Trophoblast cell (in vitro differentiated cells and primary cell): Measurements from ENCODE around the gene SPOP.

ENCODE experiments used
- DNase-seq, 2 donors: peaks; one replicate each; pipeline ENCODE4 v3.0.0-alpha.2; 2016
- H2AFZ ChIP-seq: 2 replicates; pipeline ENCODE4 v1.6.1; 2013; ENCODE audit warnings: low read length, moderate library complexity, mild to moderate bottlenecking; ENCODE audit not compliant: insufficient read depth, poor library complexity
- H2AK5ac ChIP-seq: 2 replicates; pipeline ENCODE4 v1.6.1; 2013; ENCODE audit warnings: mild to moderate bottlenecking, low read length
- H2BK120ac ChIP-seq: 2 replicates; pipeline ENCODE4 v1.6.1; 2013; ENCODE audit warnings: low read length, mild to moderate bottlenecking, moderate library complexity; ENCODE audit not compliant: insufficient read depth, poor library complexity
- H2BK12ac ChIP-seq: 2 replicates; pipeline ENCODE4 v1.6.1; 2013; ENCODE audit warnings: mild to moderate bottlenecking, low read length, moderate library complexity
- H2BK5ac ChIP-seq: 2 replicates; pipeline ENCODE4 v1.6.1; 2013; ENCODE audit warnings: low read length, low read depth, moderate library complexity, mild to moderate bottlenecking; ENCODE audit not compliant: poor library complexity
- H3K14ac ChIP-seq: 2 replicates; pipeline ENCODE4 v1.6.1; 2013; ENCODE audit warnings: mild to moderate bottlenecking, low read length
- H3K18ac ChIP-seq: 2 replicates; pipeline ENCODE4 v1.6.1; 2013; ENCODE audit warnings: mild to moderate bottlenecking, low read length
- H3K23ac ChIP-seq: 2 replicates; pipeline ENCODE4 v1.6.1; 2013; ENCODE audit warnings: low read length
- H3K27ac ChIP-seq: 2 replicates; pipeline ENCODE4 v1.5.1; 2013; ENCODE audit warnings: low read depth, mild to moderate bottlenecking, inconsistent platforms, low read length, moderate library complexity
- H3K27me3 ChIP-seq: 2 replicates; pipeline ENCODE4 v1.6.1; 2013; ENCODE audit warnings: inconsistent platforms, mild to moderate bottlenecking, low read length, moderate library complexity; ENCODE audit not compliant: insufficient read depth
- H3K36me3 ChIP-seq, 2 experiments: 1 replicate in 1 of 2; 2 replicates in 1 of 2; pipeline ENCODE4 v1.6.1; 2013; ENCODE audit warnings: low read length in 2 of 2, mild to moderate bottlenecking in 2 of 2, moderate library complexity in 1 of 2; ENCODE audit not compliant: insufficient read depth in 2 of 2, control insufficient read depth in 1 of 2
- H3K4ac ChIP-seq: 2 replicates; pipeline ENCODE4 v1.6.1; 2013; ENCODE audit warnings: low read depth, mild to moderate bottlenecking, low read length, moderate library complexity
- H3K4me1 ChIP-seq, 2 experiments: 1 replicate in 1 of 2; 2 replicates in 1 of 2; pipeline ENCODE4 v1.6.1; 2013; ENCODE audit warnings: low read length in 2 of 2, mild to moderate bottlenecking in 2 of 2, moderate library complexity in 1 of 2; ENCODE audit not compliant: insufficient read depth in 2 of 2, control insufficient read depth in 1 of 2
- H3K4me2 ChIP-seq: 2 replicates; pipeline ENCODE4 v1.6.1; 2013; ENCODE audit warnings: inconsistent platforms, mild to moderate bottlenecking, low read length, moderate library complexity
- H3K4me3 ChIP-seq: 2 replicates; pipeline ENCODE4 v1.5.1; 2013; ENCODE audit warnings: mild to moderate bottlenecking, low read depth, low read length, inconsistent platforms
- H3K79me1 ChIP-seq: one replicate; pipeline ENCODE4 v1.6.1; 2013; ENCODE audit warnings: low read length
- H3K79me2 ChIP-seq: 2 replicates; pipeline ENCODE4 v1.6.1; 2013; ENCODE audit warnings: low read length, mild to moderate bottlenecking; ENCODE audit not compliant: control insufficient read depth, insufficient read depth, poor library complexity
- H3K9ac ChIP-seq: 2 replicates; pipeline ENCODE4 v1.6.1; 2013; ENCODE audit warnings: mild to moderate bottlenecking, low read length
- H3K9me3 ChIP-seq: 2 replicates; pipeline ENCODE4 v1.6.1; 2013; ENCODE audit warnings: low read depth, mild to moderate bottlenecking, control low read depth, inconsistent platforms, low read length; ENCODE audit not compliant: insufficient read depth
- H4K12ac ChIP-seq: 2 replicates; pipeline ENCODE4 v1.6.1; 2013; ENCODE audit warnings: low read depth, mild to moderate bottlenecking, low read length, moderate library complexity
- H4K8ac ChIP-seq: 2 replicates; pipeline ENCODE4 v1.6.1; 2013; ENCODE audit warnings: low read depth, mild to moderate bottlenecking, low read length, moderate library complexity
- H4K91ac ChIP-seq: one replicate; pipeline ENCODE4 v1.6.1; 2013; ENCODE audit warnings: low read depth, mild to moderate bottlenecking, low read length, moderate library complexity
- WGBS: extraction: QIAGEN DNeasy Blood & Tissue Kit; methylation state at CpG from one replicate; pipeline ENCODE4 v1.1.7; 2013; ENCODE audit warnings: missing lambda C conversion rate; ENCODE audit not compliant: insufficient read length, insufficient coverage; ENCODE audit errors: extremely low coverage; 5-methylcytosine and 5-hydroxymethylcytosine counted together

SPOP gene

DNA sequence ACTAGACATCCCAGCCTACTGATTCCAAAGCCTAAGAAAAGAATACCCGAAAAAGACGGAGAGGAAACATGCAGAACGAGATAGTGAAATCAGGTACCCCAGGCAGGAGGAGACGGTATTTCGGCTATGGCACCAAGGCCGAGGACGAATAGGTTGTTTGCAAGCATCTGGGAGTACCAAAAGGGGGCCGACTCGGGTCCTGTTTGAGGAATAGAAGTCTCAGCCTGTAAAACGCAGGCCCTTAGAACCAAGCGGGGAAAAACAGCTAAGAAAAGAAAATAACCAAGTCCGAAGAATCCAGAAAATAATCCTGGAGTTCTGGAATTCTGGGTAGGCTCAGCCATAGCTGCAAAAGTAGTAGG is 29.3 kb upstream of the SPOP start:
- Histone ChIP-seq H2BK120ac (peak overlapping the region; percentile 82), H3K9me3 (no peaks in the 10 kb centered on the region), H3K36me3 (peaks cover 29 to 36% of the 10 kb centered on the region in 2 experiments), H3K4me2 (peak overlapping the region; percentile 89), H4K91ac (peak overlapping the region; percentile 84), H3K23ac (no peak overlapping the region), H3K27me3 (no peaks in the 10 kb centered on the region), H3K27ac (peak overlapping the region; percentile 35), H3K4me1 (peaks cover 3 to 7% of the 10 kb centered on the region in 2 experiments), H3K4me3 (peak overlapping the region; percentile 93), H3K79me1 (peaks cover 8% of the 10 kb centered on the region), H2BK5ac (peak overlapping the region; percentile 94), H4K12ac (peak overlapping the region; percentile 45), H4K8ac (peak overlapping the region; percentile 87), H3K18ac (peak overlapping the region; percentile 48), H3K79me2 (peaks cover 8% of the 10 kb centered on the region), H2BK12ac (no peak overlapping the region), H2AK5ac (no peak overlapping the region), H3K14ac (peak overlapping the region; percentile 60), H3K4ac (peak overlapping the region; percentile 90), H3K9ac (peak overlapping the region; percentile 81), H2AFZ (peak overlapping the region; percentile 33)
- no CpG with 5 or more reads among the region's 12 CpGs for WGBS
- DNase-seq, result no peak

DNA sequence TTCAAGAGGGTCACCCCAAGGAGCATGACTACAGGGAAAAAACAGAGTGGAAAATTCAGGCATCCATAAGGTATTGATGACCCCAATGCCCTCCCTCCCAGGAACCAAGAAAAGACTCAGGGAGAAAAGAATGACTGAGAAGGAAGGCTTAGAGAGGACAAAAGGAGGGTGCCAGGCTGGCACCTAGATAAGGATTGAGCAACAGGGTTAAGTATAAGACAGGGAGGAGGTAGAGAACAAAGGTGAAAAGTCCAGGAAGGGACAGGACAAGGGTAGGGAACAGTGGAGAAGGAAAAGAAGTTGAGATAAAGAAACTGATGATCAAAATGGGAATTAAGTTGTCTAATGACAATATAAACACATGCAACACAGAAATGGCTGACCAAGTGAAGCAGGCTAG is 27.4 kb upstream of the SPOP start:
- Histone ChIP-seq H3K79me1 (peaks cover 8% of the 10 kb centered on the region), H3K79me2 (peaks cover 8% of the 10 kb centered on the region), H3K4me1 (peaks cover 3 to 7% of the 10 kb centered on the region in 2 experiments), H3K4me2 (no peak overlapping the region), H2AFZ (no peak overlapping the region), H2BK120ac (no peak overlapping the region), H3K9ac (no peak overlapping the region), H3K18ac (no peak overlapping the region), H3K27me3 (no peaks in the 10 kb centered on the region), H2AK5ac (no peak overlapping the region), H4K91ac (no peak overlapping the region), H3K27ac (peak overlapping the region; percentile 12), H3K36me3 (peaks cover 39 to 48% of the 10 kb centered on the region in 2 experiments), H3K9me3 (no peaks in the 10 kb centered on the region), H2BK5ac (no peak overlapping the region), H2BK12ac (no peak overlapping the region), H4K8ac (no peak overlapping the region), H4K12ac (no peak overlapping the region), H3K23ac (no peak overlapping the region), H3K14ac (no peak overlapping the region), H3K4ac (no peak overlapping the region), H3K4me3 (no peak overlapping the region)
- no peak for DNase-seq

DNA sequence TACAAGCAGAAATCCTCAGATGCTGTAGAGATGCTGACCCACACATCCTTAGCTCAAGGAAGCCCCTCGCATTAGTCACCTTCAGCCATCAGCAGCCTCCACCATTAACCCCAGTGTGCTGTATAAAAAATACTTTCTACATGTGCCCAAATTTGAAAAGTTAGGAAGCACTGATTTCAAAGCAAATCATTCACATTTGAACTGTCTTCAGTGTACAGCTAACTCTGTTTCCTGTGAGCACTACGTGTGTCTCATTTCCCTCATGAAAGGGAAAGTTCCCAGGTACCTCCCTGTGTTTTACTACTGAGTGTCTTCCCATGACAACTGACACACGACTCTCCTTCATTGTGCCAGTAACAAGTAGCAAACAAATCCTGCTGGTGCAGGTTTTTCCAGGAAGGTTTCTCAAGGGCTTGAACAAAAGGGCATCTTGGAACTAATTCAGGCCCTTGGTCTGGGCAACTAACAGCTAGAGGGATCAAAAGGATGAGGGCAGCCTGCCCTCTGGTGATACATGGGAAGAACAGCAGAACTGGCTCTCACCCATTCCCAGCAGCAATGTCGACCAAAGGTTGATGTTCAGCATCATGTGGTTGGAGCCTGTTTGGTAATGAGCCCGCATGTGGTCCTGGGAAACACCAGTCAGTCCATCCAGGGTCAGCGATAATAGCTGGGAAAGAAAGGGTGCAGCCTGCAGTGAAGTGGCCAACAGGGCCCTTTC is 25.8 kb upstream of the SPOP start:
- H2AFZ ChIP-seq, result no peak overlapping the region
- peaks cover 8% of the 10 kb centered on the region for H3K79me2 ChIP-seq
- H2AK5ac ChIP-seq, result no peak overlapping the region
- no peak overlapping the region for H2BK12ac ChIP-seq
- no peak overlapping the region for H3K4me2 ChIP-seq
- WGBS, result no CpG with 5 or more reads among the region's 6 CpGs
- no peak overlapping the region for H3K23ac ChIP-seq
- H3K4ac ChIP-seq, result no peak overlapping the region
- no peaks in the 10 kb centered on the region for H3K9me3 ChIP-seq
- H3K27ac ChIP-seq, result no peak overlapping the region
- no peak overlapping the region for H2BK5ac ChIP-seq
- no peak overlapping the region for H4K91ac ChIP-seq
- no peak overlapping the region for H4K8ac ChIP-seq
- H3K27me3 ChIP-seq, result no peaks in the 10 kb centered on the region
- peaks cover 43 to 52% of the 10 kb centered on the region in 2 experiments for H3K36me3 ChIP-seq
- H4K12ac ChIP-seq, result no peak overlapping the region
- H2BK120ac ChIP-seq, result no peak overlapping the region
- H3K9ac ChIP-seq, result no peak overlapping the region
- H3K14ac ChIP-seq, result no peak overlapping the region
- H3K79me1 ChIP-seq, result peaks cover 8% of the 10 kb centered on the region
- H3K4me1 ChIP-seq, result peaks cover 2 to 4% of the 10 kb centered on the region in 2 experiments
- DNase-seq, result peak; percentile 82 to 85
- H3K4me3 ChIP-seq, result no peak overlapping the region
- H3K18ac ChIP-seq, result no peak overlapping the region

DNA sequence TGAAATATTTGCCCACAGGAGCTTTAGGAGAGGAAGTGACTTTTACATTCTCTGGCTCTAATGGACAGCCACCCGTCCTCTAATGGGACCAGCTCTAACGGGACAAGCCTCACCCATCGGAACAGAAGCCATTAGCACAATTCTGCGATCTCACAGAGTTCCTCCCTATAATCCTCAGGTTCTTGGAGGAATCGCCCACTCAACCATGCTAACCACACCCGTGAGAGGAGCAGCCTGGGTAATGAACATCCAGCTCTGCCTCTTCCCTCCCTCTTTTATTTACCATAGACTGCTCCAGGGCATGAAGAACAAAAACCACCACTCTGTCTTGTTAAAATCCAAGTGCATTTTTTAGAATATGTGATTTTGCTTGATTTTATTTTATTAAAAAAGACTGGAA is 23.1 kb upstream of the SPOP start:
- no peak overlapping the region for H3K4me2 ChIP-seq
- H3K79me2 ChIP-seq, result no peaks in the 10 kb centered on the region
- no peak overlapping the region for H2AFZ ChIP-seq
- no peak overlapping the region for H4K8ac ChIP-seq
- H3K14ac ChIP-seq, result no peak overlapping the region
- H4K12ac ChIP-seq, result no peak overlapping the region
- no peak overlapping the region for H2BK120ac ChIP-seq
- H2AK5ac ChIP-seq, result no peak overlapping the region
- H2BK5ac ChIP-seq, result no peak overlapping the region
- H3K27ac ChIP-seq, result no peak overlapping the region
- H3K4ac ChIP-seq, result no peak overlapping the region
- no peaks in the 10 kb centered on the region for H3K9me3 ChIP-seq
- H4K91ac ChIP-seq, result no peak overlapping the region
- no peak overlapping the region for H3K23ac ChIP-seq
- H2BK12ac ChIP-seq, result no peak overlapping the region
- H3K4me1 ChIP-seq, result no peaks in the 10 kb centered on the region
- WGBS, result no CpG with 5 or more reads among the region's 6 CpGs
- no peak for DNase-seq
- no peak overlapping the region for H3K4me3 ChIP-seq
- no peaks in the 10 kb centered on the region for H3K27me3 ChIP-seq
- no peak overlapping the region for H3K9ac ChIP-seq
- no peak overlapping the region for H3K18ac ChIP-seq
- H3K36me3 ChIP-seq, result peaks cover 43 to 52% of the 10 kb centered on the region in 2 experiments
- H3K79me1 ChIP-seq, result no peaks in the 10 kb centered on the region
